ENCODE data around the gene UGGT2.
A peak's percentile ranks its signal among the peaks of the same experiment; 100 is the strongest.
"Not testable (repeated sequence)": the region's sequence is repeated elsewhere in the genome, so short reads cannot be mapped to it uniquely, and the experiment has no call there.

Gene UGGT2

DNA sequence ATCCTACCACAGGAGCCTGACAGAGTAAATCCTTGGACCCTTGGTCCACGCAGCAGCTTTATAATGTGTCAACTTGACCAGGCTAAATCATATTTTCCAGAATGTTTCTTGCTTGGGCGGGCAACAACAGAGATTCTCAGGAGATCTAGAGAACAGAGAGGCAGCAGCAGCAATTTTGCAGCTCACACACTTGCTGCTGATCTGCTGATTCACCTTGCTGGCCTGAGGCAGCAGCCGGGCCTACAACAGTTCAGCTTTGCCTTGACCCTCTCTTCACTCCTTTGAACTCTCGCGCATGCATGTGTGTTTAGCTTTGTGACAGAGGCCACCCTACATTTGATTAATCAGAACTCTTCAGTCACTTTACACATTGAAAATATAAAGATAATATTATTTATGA is 159.3 kb downstream of the UGGT2 start:
- DNase-seq (ENCODE audit: low spot score), result no peak

DNA sequence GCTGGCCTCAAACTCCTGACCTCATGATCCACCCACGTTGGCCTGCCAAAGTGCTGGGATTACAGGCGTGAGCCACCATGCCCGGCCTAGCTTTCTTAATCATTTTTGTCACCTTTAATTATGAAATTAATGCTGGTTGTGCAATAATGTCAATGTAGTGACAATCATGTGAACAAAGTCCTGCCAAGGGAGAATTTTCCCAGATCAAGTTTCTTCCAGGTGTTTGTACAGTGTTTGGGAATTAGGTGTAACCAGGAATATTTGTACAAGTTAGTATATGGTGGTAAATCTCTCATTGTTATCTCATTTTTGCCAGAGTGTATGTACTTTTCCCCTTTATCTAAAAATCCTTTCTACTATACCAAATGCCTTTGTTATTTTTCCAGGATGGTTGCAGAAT is 171.1 kb downstream of the UGGT2 start:
- DNase-seq (ENCODE audit: low spot score), result no peak

DNA sequence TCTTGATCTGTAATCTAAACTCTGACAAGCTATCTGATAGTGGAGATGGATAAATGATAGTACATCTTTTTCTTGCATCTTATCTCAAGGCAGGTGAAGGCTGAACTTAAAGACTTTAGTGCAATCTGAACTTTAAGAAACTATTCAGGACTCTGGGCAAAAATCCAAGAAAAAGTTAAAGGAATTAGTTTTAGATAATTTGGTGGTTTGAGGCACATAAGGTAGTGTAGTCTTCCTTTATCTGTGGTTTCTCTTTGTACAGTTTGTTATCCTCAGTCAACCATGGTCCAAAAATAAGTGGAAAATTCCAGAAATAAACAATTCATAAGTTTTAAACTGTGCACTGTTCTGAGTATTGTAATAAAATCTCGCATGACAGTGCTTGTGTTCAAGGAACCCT is 172.9 kb downstream of the UGGT2 start:
- no peak for DNase-seq (ENCODE audit: low spot score)

DNA sequence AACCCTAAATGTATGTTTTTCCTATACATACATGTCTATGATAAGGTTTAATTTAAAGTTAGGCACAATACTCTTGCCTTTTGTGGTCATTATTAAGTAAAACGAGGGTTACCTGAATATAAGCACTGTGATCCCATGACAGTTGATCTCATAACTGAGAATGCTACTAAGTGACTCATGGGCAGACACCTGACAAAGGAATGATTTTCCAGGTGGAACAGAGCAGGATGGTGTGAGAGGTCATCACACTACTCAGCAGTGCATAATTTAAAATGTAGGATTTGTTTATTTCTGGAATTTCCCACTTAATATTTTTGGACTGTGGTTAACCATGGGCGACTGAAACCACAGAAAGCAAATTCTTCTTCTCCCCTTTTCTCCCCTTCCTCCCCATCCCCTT is 178.9 kb downstream of the UGGT2 start:
- no peak for DNase-seq (ENCODE audit: low spot score)

DNA sequence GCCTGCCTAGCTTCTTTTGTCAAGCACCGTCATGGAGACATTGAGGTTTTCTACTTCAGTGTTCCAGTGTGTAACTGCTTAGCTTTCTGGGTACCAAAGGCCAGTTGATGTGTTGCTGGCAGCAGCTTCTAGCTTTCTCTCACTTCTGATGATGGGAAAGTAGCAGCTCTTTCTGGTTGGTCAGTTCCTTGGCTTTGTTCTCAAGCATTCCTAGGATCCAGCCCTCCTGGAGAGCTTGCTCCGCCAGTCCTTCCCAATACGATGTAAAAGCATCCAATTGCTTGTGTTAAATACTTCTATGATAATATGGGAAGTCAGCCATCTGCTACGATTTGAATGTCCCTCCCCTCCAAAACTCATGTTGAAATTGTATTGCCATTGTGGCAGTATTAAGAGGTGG is 182.8 kb downstream of the UGGT2 start:
- no peak for DNase-seq (ENCODE audit: low spot score)

DNA sequence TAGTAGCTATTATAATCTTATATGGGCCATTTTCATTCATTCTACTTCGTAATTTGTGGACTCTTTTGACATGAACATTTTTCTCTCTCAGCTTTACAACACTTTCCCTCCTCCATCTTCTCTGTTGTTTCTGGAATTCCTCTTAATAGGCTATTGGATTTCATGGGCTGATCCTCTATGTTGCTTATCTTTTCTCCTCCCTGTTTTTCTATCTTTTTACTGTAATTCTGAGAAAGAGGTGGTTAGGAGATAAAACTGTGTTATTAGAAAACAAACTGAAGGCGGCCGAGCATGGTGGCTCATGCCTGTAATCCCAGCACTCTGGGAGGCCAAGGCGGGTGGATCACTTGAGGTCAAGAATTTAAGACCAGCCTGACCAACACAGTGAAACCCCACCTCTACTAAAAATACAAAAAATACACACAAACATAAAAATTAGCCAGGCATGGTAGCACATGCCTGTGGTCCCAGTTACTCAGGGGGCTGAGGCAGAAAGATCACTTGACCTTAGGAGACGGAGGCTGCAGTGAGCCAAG is 188.1 kb downstream of the UGGT2 start:
- DNase-seq (ENCODE audit: low spot score), result no peak

DNA sequence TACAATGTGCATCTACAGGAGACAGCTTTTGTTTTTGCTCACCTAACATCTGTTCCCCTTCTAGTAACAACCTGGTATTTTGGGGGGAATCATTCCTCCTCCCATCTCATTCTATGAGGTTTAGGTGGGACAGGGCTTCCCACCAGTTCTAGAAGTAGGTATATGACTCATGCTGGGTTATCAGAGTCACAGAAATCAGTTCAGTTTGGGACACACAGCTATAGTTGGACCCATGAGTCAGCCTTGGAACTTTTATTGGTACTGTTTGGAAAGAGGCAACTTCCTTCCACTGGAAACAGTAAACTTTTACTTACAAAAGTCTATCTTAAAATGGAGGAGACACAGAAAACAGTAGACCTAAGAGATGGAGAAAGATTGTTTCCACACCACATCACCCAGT is 190.8 kb downstream of the UGGT2 start:
- DNase-seq (ENCODE audit: low spot score), result no peak

DNA sequence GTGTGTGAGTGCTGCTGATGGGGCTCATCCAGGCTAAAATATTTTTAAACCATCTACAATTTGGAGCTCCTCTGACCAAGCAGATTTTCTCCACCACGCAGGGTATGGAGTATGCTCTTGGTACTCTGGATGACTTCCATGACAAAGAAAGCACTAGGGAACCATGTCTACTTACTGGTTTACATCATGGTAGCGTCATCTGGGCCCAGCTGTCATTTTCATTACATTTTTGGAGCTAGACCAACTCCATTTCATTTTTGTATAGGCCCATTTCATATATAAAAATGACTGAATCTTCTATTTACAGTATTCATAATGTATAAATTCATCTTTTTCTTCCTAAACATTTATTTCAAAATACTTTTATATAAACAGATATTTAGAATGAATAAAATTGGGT is 191.9 kb downstream of the UGGT2 start:
- DNase-seq (ENCODE audit: low spot score), result no peak

DNA sequence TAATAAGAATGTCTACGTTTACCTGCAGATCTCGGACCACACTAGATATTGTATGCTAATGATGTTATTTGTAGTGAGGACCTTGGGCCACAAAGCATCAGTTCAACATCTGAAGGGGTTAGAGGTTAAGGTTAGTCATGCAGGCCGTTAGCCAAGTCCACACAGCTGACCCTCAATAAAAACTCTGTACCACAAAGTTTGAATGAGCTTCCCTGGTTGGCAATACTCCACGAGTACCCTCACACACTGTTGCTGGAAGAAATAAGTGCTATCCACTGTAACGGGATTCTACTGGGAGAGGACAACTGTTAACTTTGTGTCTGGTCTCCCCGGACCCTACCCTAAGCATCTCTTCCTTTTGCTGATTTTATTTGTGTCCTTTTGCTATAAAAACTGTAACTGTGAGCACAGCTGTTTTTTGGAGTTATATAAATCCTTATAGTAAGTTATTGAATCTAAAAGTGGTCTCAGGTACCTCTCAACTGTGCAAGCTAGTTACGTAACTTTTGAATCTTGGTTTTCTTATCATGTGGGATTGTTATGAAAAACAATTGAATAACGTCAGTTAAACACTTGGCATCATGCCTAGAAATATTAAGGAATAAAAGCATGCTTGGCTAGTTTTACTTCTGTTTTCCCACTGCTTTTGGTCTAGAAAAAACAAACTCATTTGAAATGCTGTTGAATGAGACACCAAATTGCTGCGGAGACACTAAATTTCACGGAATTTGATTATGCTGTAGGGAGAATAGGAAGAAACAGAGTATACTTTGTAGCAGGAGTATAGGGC is 194.7 kb downstream of the UGGT2 start:
- DNase-seq (ENCODE audit: low spot score), result no peak

DNA sequence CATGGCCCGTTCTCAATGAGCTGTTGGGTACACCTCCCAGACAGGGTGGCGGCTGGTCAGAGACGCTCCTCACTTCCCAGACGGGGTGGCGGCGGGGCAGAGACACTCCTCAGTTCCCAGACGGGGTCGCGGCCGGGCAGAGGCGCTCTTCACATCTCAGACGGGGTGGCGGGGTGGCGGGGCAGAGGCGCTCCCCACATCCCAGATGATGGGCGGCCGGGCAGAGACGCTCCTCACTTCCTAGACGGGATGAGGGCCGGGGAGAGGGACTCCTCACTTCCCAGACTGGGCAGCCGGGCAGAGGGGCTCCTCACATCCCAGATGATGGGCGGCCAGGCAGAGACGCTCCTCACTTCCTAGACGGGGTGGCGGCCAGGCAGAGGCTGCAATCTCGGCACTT is 207.5 kb downstream of the UGGT2 start:
- DNase-seq (ENCODE audit: low spot score), result not testable (repeated sequence)

DNA sequence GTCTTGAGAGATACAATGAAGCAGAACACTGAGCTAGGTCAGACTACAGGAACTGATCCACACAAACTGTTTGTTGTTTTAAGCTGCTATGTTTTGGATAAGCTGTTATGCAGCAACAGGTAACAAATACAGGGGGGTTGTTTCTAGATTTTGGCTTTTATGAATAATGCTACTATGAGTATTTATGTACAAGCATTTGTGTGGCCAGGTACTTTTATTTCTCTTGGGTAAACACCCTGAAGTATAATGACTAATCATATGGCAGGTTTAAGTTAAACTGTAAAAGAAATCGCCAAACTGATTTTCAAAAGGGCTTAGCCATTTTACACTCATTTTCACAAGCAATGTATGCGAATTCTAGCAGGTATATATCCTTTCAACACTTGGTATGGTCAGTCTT is 210.3 kb downstream of the UGGT2 start:
- DNase-seq (ENCODE audit: low spot score), result no peak

DNA sequence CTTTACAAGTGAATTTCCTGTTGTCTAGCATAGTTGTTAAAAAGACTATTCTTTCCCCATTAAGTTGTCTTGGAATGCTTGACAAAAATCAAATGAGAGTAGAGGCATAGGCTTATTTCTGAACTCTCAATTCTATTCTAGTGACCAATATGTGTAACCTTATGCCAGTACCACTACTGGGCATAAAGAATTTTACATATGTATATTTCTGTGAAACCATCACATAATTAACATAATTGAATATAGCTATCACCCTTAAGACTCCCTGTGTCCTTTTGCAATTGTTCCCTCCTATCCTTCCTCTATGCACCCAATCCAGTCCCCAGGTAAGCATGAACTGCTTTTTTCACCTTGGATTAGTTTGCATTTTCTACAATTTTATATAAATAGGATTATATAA is 211.3 kb downstream of the UGGT2 start:
- no peak for DNase-seq (ENCODE audit: low spot score)

DNA sequence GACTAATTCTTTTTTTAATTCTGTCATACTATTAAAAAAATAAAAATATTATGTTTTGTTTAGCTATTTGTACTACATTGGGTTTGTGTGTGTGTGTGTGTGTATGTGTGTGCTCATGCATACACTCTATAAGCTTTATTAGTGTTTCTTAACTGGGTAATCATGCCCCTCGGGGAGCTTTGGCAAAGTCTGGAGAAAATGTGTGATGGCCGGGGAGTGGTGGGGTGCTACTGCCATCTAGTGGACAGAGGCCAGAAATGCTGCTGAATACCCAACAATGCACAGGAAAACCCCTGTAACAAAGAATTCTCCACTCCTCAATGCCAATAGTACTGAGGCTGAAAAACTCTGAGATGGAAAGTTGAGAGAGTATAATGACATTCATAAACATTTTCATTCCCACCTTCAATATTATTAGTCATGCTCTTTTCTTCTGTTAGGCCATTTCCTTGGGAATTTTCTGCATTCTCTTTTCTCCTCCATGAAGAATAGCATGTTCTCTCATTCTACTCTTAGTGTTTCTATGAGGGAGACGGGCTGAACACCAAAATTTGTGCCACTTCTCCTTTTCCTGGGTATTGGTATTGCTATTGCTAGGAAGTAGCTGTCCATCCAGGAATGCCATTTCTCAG is 219.0 kb downstream of the UGGT2 start:
- peak; percentile 67 for DNase-seq (ENCODE audit: low spot score)

DNA sequence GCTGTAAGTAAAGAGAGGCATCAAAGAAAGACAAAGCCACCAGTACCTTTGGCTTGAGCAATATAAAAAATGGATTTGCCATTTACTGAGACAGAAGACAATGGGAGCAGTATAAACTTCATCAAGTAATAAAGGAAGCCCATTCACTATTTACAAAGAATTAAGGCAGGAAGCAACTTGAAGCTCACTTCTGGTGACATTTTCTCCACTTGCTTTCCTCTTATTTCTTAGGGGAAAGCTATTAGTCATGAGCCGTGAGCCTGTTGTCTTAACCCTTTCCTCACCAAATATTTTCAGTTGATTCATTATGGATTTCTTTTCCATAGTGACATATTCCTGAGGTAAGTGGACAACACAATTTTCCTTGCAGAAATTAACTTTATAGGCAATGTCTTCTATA is 219.5 kb downstream of the UGGT2 start:
- DNase-seq (ENCODE audit: low spot score), result peak; percentile 6

DNA sequence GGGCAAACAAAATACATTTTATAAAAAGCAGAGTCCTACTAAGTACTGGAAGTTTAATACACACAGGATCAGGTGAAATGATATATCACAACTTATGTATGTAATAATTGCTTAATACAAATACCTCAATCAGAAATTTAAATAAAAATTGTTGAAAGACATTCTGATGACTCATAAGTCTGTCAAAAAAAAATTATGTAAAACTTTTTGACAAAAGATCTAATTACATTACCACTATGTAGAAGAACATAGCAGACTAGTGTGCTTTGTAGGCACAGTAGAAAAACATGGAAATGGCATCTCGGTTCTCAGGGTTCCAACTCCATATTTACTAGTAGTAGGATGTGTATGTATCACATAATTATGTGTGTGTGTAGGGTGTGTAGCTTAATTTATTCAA is 220.1 kb downstream of the UGGT2 start:
- no peak for DNase-seq (ENCODE audit: low spot score)

DNA sequence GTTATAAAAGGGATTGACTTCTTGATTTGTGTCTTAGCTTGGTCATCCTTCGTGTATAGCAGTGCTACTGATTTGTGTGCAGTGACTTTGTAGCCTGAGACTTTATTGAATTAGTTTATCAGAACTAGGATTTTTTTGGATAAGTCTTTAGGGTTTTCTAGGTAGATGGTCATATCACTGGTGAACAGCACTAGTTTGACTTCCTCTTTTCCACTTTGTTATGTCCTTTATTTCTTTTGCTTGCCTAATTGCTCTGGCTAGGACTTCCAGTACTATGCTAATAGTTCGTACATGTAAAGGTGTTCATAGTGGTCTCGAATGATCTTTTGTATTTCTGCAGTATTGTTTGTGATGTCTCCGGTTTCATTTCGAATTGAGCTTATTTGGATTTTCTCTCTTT is 230.9 kb downstream of the UGGT2 start:
- DNase-seq (ENCODE audit: low spot score), result no peak

DNA sequence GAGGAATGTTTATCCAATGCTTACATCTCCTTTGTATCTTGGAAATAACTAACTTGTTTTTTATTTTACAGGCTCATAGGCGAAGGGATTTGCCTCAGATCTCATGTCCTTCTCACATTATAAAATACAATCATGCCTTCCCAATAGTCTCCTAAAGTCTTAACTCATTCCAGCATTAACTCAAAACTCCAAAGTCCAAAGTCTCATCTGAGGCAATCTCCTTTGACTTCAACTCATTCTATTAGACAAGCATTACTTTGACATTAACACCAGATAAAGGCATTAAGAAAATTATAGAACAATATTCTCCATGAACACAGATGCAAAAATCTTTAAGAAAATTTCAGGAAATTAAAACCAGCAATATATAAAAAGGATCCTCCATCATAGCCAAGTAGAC is 238.7 kb downstream of the UGGT2 start:
- no peak for DNase-seq (ENCODE audit: low spot score)

DNA sequence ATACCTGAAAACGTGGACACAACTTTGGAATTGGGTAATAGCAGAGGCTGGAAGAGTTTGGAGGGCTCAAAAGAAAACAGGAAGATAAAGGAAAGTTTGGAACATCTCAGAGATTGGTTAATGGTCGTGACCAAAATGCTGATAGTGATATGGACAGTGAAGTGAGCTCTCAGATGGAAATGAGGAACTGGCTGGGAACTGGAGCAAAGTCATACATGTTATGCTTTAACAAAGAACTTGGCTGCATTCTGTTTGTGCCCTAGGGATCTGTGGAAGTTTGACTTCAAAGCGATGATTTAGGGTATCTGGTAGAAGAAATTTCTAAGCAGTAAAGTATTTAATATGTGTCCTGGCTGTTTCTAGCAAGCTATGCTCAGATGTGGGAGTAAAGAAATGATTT is 240.1 kb downstream of the UGGT2 start:
- no peak for DNase-seq (ENCODE audit: low spot score)

DNA sequence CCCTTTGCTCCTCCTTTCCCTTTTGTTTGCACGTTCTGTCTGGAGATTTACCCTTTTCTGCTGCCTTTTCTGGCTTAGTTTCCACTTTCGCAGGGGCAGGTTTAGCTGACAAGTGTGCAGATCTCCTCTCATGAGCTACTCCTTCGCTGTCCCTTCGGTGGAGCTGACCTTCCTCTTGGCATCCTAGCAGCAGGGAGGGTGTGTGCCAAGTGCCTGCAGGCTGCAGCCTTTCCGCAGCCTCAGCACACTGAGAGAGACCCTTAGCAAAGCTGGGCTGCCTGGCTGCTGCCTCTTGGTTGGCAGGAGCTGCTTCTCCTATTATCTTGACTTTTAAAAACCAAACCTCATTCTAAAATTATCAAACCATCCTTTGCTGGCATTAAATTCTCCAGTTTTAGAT is 243.8 kb downstream of the UGGT2 start:
- no peak for DNase-seq (ENCODE audit: low spot score)

DNA sequence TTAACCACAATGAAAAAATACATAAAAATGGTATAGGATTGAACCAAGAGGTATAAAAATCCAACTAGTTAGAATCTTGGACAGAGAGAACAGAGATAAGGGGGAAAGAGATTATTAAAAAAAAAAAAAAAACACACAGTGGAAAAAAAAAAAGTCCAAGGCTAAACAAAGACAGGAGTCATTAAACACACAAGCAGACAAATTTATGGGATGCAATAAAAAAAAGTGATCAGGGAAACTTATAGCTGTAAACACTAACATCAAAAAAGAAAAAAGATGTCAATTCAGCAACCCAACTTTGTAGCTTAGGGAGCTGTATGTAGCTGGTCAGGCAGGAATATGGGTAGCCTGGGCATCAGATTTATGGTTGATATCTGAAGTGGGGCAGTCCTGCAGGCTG is 247.3 kb downstream of the UGGT2 start:
- no peak for DNase-seq (ENCODE audit: low spot score)

DNA sequence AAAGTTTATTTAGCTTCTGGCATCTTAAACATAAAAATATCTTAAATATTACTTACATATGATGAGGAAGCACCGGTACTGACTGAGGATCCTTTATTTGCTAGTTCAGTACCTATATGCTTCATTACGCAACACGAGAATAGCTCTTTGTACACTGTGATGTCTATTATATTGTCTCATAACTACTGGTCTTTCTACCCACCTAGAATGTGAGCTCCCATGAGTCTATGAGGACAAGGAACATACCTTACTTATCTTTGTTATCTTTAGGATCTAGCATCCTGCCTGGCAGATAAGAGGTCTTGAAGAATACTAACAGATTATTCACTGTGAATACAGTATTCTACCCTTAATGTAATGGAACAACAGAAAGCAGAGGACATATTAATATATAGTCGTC is 251.4 kb downstream of the UGGT2 start:
- DNase-seq (ENCODE audit: low spot score), result no peak

DNA sequence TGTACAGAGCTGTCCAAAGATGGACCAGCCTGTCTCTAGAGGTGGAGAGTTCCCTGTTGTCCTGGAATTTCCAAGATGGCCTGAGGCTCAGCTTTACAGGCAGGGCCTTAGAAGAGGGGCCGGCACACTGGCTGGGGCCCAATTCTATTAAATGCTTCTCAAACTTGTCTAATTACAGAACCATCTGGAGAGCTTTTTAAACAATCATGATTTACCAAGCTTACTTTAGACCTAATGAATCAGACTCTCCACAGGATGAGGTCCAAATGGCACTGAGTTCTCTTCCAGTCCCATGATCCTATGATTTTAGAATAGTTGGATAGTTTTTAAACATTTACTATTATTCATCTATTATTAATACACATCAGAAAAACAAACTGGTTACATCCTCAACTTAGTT is 252.8 kb downstream of the UGGT2 start:
- DNase-seq (ENCODE audit: low spot score), result no peak

DNA sequence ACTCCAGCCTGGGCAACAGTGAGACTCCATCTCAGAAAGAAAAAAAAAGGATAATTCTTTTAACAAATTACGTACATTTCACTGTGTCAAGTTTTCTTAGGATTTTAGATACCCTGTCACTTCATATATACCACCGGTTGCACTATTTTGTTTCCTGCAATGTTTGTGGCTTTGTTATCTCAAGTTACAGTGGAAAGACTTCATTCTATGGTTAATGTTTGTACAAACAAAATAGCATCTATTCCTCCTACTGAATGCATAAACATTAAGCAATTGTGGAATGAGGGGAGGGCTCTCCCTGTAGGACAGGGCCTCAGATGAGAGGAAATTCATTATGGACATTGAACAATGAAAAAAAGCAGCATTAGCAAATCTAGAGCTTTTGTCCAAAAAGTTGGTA is 256.2 kb downstream of the UGGT2 start:
- DNase-seq (ENCODE audit: low spot score), result no peak

DNA sequence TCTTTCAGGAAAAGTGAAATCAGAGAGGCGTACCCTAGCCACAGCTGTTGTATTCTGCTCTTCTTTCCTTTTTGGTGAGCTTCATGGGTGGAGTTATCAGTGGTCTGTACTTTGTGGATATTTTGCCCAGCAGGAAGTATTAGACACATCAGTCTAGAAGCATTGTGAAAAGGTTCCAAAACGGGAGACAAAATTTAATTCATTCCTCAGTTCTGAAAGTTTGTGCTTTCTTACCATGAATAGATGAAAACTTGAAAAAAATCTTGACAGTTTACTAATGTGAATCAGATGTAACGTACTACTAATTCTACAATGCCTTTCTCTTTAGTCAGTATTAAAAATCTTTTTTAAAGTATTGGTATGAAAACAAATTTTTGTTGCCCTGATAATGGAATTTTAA is 259.4 kb downstream of the UGGT2 start:
- DNase-seq (ENCODE audit: low spot score), result no peak

Measured in globus pallidus (tissue), 1 donor.